Stimulated activated CD4-positive, alpha-beta T cell treated with anti-CD3 and anti-CD28 coated beads, Interleukin-4, amount 100 ng/mL, for 24 hours (primary cell): Measurements from ENCODE around the gene FHIP1A.

Source experiments
- DNase-seq: peaks from one replicate; pipeline ENCODE4 v3.0.0-alpha.2; 2020

The FHIP1A gene

DNA sequence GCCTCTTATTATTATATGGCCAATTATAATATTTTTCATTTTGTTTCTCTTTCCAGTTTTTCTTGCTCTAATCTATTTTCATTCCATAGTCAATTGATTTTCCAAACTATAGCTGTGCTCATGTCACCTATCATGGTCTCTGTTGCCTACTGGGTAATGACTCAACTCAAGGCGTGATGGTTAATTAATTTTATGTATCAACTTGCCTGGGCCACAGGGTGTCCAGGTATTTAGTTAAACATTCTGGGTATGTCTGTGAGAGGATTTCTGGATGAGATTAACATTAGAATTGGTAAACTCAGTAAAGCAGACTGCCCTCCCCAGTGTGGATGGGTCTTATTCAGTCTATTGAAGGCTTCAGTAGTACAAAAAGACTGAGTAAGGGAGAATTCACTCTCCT, 9.9 kb downstream of the FHIP1A start:
- DNase-seq: no peak

DNA sequence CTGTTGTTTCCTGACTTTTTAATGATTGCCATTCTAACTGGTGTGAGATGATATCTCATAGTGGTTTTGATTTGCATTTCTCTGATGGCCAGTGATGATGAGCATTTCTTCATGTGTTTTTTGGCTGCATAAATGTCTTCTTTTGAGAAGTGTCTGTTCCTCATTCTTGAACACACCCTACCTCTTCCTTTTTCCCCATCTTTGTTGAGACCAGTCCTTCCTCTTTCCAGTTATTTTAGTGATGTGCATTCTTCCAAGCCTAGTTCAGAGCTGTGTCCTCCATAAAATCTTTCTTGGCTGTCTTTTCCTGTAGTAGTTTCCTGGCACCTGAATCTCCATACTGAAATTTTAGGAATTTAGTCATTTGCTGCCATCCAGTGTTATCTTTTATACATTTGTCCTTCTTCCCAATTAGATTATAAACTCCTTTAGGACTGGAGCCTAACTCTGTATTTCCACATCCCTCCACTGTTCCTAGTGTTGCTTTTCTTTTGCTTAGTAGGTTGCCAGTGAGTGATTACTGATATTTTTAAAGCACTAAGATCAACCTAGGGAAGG, 11.4 kb downstream of the FHIP1A start:
- no peak for DNase-seq

DNA sequence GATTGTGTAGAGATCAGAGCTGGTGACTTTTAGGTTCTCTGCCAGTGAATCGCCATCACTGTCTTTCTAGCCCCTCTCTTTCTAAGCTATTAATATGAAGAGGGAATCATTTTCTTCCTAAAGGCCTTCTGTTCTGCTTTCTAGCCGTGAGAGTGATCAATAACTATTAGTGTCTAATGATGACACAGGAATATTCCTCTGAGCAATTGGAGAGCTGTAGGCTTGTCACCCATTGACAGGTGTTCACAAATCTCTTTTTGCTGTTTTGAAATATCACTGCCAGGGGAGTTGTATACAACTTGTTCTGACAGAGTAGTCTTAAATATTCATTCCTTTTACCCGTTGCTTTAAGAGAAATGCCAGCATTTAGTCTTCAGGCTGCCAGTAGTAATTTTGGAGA, 13.9 kb downstream of the FHIP1A start:
- no peak for DNase-seq

- no peak for DNase-seq
Measured at GRCh38 chr4:151426513-151426912, 17.5 kb downstream of the FHIP1A start.

DNA sequence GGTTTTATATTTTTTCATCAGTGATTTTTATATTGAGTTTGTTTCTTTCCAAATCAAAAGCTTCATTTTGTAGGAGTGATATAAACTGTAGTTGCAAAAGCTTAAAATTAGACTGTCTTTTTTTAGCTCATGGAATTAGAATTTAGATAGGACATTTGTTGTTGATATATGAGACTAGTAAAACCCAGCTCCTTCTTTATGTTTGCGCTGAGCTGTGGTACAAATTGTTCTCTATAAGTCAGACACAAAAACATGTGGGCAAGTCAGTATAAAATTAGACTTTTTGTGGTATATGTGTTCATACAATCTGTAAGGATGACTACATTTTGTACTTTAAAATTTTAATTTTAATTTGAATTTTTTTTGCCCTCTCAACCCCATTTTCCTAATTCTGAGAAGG, 18.3 kb downstream of the FHIP1A start:
- DNase-seq: no peak

- no peak for DNase-seq
Measured at GRCh38 chr4:151428346-151428745, 19.4 kb downstream of the FHIP1A start.

DNA sequence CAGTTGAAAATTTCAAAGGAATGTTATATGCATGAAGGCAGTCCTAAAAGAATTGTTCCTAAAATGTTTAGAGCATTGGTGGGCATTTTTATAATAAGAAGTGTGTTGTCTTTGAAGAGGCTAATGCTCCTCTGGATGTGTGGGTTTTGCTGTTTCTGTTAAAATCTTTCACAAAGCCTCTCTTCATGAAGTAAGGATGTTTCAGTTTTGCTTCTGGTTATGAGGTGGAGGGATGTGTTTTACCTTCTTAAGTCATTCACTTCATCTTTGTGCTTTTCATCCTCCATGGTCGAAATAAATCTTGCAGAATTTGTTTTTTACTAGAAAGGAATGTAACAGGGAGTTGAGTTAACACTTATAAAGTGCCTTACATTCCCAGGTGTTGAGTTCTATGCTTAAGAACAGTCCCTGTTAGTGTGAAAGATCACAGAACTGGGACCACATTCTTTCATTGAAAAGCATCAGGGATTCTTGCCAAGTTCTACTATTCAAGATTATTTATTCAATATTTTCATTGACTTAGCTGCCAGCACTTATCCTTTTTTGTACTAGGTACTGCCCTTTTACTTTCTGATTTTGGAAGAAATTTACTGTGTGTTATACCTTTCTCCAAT, 21.1 kb downstream of the FHIP1A start:
- no peak for DNase-seq

GRCh38 chr4:151430740-151431457, 21.9 kb downstream of the FHIP1A start:
- no peak for DNase-seq

DNA sequence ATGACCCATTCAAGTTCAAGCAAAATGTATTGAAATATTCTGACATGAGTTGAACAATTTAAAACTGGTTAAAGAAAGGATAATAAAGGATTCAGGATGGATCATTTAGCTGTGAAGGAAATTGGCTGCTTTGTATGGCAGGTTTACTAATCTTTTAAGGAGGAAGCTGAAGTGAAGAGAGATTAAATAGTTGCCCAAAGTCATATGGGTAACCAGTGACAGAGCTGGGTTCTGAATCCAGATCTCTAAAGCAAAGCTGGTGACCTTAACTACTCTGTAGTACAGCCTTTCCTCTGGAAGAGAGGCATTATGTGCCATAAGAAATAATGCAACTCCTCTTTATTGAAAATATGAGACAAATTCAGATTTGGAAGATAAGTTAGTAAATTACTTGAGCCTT, 22.8 kb downstream of the FHIP1A start:
- no peak for DNase-seq

DNA sequence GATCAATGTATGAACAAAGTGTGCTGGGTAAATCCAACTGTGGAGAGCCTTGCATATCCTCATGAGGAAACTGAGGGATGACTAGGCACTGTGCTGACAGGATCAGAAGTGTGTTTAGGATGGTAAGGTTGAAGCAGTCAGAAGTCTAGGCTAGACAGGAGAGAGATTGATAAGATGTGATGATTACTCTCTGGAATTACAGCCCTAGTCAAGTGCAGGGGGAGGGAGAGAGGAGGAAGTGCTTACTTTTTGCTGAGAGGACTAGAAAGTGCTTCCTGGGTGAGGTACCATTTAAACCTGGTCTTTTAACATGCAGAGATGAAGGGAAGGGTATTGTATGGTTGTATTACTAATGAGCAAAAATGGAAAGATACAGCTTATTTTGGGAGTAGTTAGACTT, 23.7 kb downstream of the FHIP1A start:
- no peak for DNase-seq

DNA sequence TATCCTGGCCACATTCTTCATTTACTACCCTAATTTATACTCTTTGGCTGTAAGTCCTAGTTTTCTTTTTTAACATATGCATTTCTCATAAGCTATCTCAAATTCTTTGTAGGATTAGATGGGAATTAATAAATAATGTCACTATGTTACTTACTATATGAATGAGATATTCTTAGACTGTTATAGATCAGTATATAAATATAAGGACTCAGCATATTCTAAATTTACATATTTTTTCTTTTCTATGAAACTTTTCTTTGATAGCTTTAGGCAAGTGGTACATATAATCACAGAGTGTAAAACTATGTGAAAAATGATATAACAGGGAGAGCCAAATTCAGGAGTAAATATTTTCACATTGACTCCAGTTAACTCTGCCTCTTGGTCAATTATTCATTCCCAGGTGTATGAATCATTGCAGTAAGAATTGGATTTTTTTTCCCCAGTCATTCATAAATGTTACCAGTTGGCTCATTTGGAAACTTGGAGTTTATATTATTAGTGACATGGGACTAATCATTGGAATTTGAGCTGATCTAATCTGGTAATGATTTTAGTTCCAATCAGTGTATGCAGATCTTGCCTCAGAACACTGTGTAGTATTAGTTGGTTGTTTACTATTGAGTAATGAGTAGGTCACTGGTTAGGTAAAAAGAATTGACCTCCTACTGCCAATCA, 25.3 kb downstream of the FHIP1A start:
- DNase-seq: no peak

GRCh38 chr4:151436093-151436518, 27.1 kb downstream of the FHIP1A start:
- no peak for DNase-seq

GRCh38 chr4:151437505-151437904, 28.5 kb downstream of the FHIP1A start:
- DNase-seq: no peak

- DNase-seq: no peak
Measured at GRCh38 chr4:151438154-151438553, 29.2 kb downstream of the FHIP1A start.

- DNase-seq: no peak
Measured at GRCh38 chr4:151439320-151439719, 30.3 kb downstream of the FHIP1A start.

GRCh38 chr4:151442002-151442401, 33.0 kb downstream of the FHIP1A start:
- no peak for DNase-seq

DNA sequence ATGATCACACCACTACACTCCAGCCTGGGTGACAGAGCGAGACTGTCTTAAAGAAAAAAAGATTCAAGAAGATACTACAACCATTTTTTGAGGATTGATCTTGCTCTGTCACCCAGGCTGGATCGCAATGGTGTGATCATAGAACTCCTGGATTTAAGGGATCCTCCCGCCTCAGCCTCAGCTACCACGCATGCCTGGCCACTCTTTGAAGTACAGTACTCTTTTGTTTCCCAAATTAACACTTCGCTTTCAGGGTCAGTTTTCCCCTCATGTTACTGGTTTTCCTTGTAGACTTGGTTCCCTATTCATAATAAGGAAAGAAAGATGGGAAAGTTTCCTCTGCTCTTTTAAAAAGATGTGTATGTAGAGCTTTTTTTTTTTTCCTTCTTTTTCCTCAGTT, 34.3 kb downstream of the FHIP1A start:
- no peak for DNase-seq

- no peak for DNase-seq
Measured at GRCh38 chr4:151443752-151444151, 34.8 kb downstream of the FHIP1A start.

GRCh38 chr4:151446208-151446607, 37.2 kb downstream of the FHIP1A start:
- no peak for DNase-seq

DNA sequence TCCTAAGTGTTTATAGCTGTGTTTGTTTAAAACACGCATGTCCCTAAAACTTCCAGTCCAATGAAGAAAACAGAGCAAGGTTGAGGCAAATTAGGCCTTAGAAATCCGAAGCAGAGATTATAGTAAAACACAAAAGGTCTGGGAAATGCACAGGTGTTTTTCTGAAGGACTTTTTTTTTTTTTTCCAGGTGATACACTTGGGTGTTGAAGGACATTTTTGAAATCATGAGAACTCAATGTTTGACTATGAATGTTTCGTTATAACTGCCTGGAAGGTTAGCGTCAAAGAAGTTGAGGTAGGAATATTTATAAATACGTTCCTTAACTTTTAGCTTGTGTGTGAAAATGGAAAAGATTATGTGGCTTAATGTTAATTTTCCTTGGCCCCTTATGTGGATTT, 45.5 kb downstream of the FHIP1A start:
- DNase-seq: no peak

DNA sequence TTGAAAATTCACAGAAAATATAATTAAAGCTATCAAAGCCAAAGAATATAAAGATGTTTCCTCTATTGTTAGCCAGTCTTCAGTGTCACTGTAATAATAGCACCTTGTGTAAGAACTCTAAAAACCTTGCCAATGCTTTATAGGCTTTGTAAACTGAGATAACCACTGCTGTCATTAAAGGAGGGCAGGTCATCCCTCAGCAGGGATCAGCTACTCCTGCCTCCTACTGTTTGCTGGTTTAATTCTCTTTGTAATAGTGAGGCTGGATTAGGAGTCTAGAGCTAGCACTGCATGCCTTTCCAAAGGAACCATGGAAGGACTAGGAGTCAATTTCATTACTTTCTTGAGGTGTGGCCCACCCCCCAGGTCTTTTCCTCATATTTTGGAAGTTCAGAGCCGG, 46.2 kb downstream of the FHIP1A start:
- no peak for DNase-seq

GRCh38 chr4:151458148-151458547, 49.2 kb downstream of the FHIP1A start:
- no peak for DNase-seq
